Measurements from ENCODE around the gene TTC7B. TPM values are rescaled to one million over a fixed set of nuclear protein-coding genes. Genes with fewer than 3 reads are reported as not detected.

Gene TTC7B
- total and polyA plus RNA-seq, 2 of the 8 experiments (the other 6 are each of a cell fraction or from before 2014, with no cell fraction given), result 23.7 to 34.0 TPM

GRCh38 chr14:90510159-90510558 lies 306.1 kb downstream of the TTC7B start:
- Histone ChIP-seq H2AK5ac (ENCODE audit: low read depth, low read length) (no peak overlapping the region), H4K91ac (replicated peaks; ENCODE audit: insufficient read length, low read length) (peak overlapping the region; percentile 59), H3K4ac (replicated peaks; ENCODE audit: insufficient read length, low read depth, low read length) (peak overlapping the region; percentile 5), H4K20me1 (replicated peaks in 1 of 2; ENCODE audit: control insufficient read depth in 1 of 2, insufficient read depth in 2 of 2, low read length in 2 of 2) (no peaks in the 10 kb centered on the region), H2BK5ac (ENCODE audit: low read depth, low read length) (peak overlapping the region; percentile 80; the same call in 1 of the 2 replicates), H3K36me3 (ENCODE audit: control insufficient read depth in 2 of 4, insufficient read depth in 4 of 4, low read length in 3 of 4) (no peaks in the 10 kb centered on the region), H3K23ac (ENCODE audit: insufficient read length) (no peak overlapping the region), H2BK15ac (ENCODE audit: low read length) (peak overlapping the region; percentile 36; the same call in 1 of the 2 replicates), H3K9ac (replicated peaks in 1 of 4; ENCODE audit: extremely low read depth in 1 of 4, low read depth in 3 of 4, low read length in 3 of 4) (no peak overlapping the region; a peak in 1 of 7 replicates), H3K4me2 (ENCODE audit: insufficient read depth in 1 of 2, low read depth in 2 of 2, low read length in 2 of 2) (peak overlapping the region; percentile 4 to 29; a peak in 3 of 4 replicates), H2BK12ac (ENCODE audit: low read depth, low read length) (peak overlapping the region; percentile 84), H3K27ac (ENCODE audit: low read depth, low read length) (no peak overlapping the region), H2AFZ (ENCODE audit: low read length) (no peak overlapping the region), H3K79me2 (ENCODE audit: control insufficient read depth in 1 of 2, insufficient read depth in 2 of 2, low read length in 2 of 2) (no peaks in the 10 kb centered on the region), H3K56ac (replicated peaks; ENCODE audit: insufficient read length, low read depth, low read length) (no peak overlapping the region), H2BK20ac (ENCODE audit: low read length) (peak overlapping the region; percentile 77), H3K23me2 (ENCODE audit: low read depth, low read length) (no peaks in the 10 kb centered on the region), H3K4me1 (replicated peaks in 1 of 4; ENCODE audit: control insufficient read depth in 3 of 4, insufficient read depth in 4 of 4, low read length in 3 of 4) (peaks cover 4 to 42% (median 30%) of the 10 kb centered on the region in 4 experiments), H3K18ac (ENCODE audit: extremely low read depth, low read length) (peak overlapping the region; percentile 88), H3K14ac (ENCODE audit: insufficient read length) (no peak overlapping the region), H3K27me3 (replicated peaks in 1 of 4; ENCODE audit: control insufficient read depth in 3 of 4, extremely low read depth in 1 of 4, insufficient read depth in 3 of 4, low read length in 3 of 4) (no peaks in the 10 kb centered on the region; a peak in 2 of 7 replicates), H2BK120ac (replicated peaks; ENCODE audit: low read depth, low read length) (peak overlapping the region; percentile 6), H3K4me3 (ENCODE audit: extremely low read depth in 1 of 4, insufficient read depth in 2 of 4, low read depth in 3 of 4, low read length in 4 of 4) (no peak overlapping the region; a peak in 1 of 8 replicates), H3K79me1 (ENCODE audit: low read depth, low read length) (no peaks in the 10 kb centered on the region), H4K5ac (ENCODE audit: insufficient read length, low read depth, low read length) (peak overlapping the region; percentile 17), H4K8ac (ENCODE audit: extremely low read depth, insufficient read depth, low read length) (no peak overlapping the region; the same call in 1 of the 2 replicates), H3K9me3 (ENCODE audit: insufficient read depth in 2 of 2, low read depth in 1 of 2, low read length in 1 of 2) (no peaks in the 10 kb centered on the region)
- POLR2A ChIA-PET (ENCODE audit: partially characterized antibody), result interaction anchor here (0.7 to 1.3 kb wide), 4 partner anchors 46 to 113 kb away, joined by 3 to 5 read pairs (median 4); partner anchors contain the start of gene CALM1
- WGBS, 2 experiments (ENCODE audit: extremely low coverage in 1 of 2, insufficient coverage in 1 of 2, insufficient read length in 1 of 2, insufficient replicate concordance in 2 of 2, low coverage in 1 of 2, low lambda C conversion rate in 2 of 2, missing lambda C conversion rate in 1 of 2), result 35% methylated on average over 9 of the region's 9 CpGs; no CpG with 5 or more reads in 1 of the 2 experiments
- DNase-seq (ENCODE audit: low read depth in 1 of 2, low spot score in 2 of 2) (no peak), FAIRE-seq (no peak)
- CTCF ChIA-PET (ENCODE audit: partially characterized antibody), result interaction anchor here (0.7 to 2.7 kb wide), 12 partner anchors 9 to 234 kb away, joined by 3 to 12 read pairs (median 3); no protein-coding TSS in a partner anchor
- TF ChIP-seq CHD1 (IDR thresholded peaks at IDR 0.05; ENCODE audit: low read depth, low read length) (no peak), RXRA (IDR thresholded peaks at IDR 0.05; ENCODE audit: insufficient read depth, low read depth, low read length) (no peak), RFX5 (IDR thresholded peaks at IDR 0.05; ENCODE audit: borderline replicate concordance, low read depth, low read length) (no peak), TBP (IDR thresholded peaks at IDR 0.05; ENCODE audit: low read depth, low read length) (0 out of 2 replicates have a peak, but pooled peaks have one; percentile 28), SP1 (IDR thresholded peaks at IDR 0.05; ENCODE audit: low read depth, low read length) (0 out of 2 replicates have a peak, but pooled peaks have one; percentile 57), RAD21 (IDR thresholded peaks at IDR 0.05 in 1 of 2, conservative IDR thresholded peaks at IDR 0.05 in 1 of 2; ENCODE audit: low read depth in 2 of 2, low read length in 2 of 2) (peak; percentile 13 to 24; a peak in 2 of 4 replicates), CREB1 (IDR thresholded peaks at IDR 0.05) (peak; percentile 24; the same call in 1 of the 2 replicates), MAX (IDR thresholded peaks at IDR 0.05) (peak; percentile 89), E2F6 (IDR thresholded peaks at IDR 0.05) (peak; percentile 82), CHD2 (IDR thresholded peaks at IDR 0.05; ENCODE audit: low read length) (0 out of 2 replicates have a peak, but pooled peaks have one; percentile 29), CTBP2 (IDR thresholded peaks at IDR 0.05; ENCODE audit: borderline replicate concordance, insufficient read depth, insufficient read length, low read length) (no peak), BCL11A (IDR thresholded peaks at IDR 0.05; ENCODE audit: low read depth in 2 of 2, low read length in 2 of 2) (no peak)
